AG10803 (cell line): ENCODE measurements around the gene NUDT22.

Source experiments
- DNase-seq: peaks from one replicate; pipeline ENCODE4 v3.0.0; 2010; ENCODE audit warnings: low read depth
- H3K4me3 ChIP-seq: 2 replicates; pipeline ENCODE4 v1.5.1; 2011; ENCODE audit warnings: mild to moderate bottlenecking, low read length, control low read depth
- TF ChIP-seq, protein P1 (sequence below): conservative IDR thresholded peaks from 2 replicates; pipeline ENCODE4 v1.5.1; 2011; ENCODE audit warnings: mild to moderate bottlenecking, low read length, control low read depth, inconsistent platforms

Gene NUDT22

DNA sequence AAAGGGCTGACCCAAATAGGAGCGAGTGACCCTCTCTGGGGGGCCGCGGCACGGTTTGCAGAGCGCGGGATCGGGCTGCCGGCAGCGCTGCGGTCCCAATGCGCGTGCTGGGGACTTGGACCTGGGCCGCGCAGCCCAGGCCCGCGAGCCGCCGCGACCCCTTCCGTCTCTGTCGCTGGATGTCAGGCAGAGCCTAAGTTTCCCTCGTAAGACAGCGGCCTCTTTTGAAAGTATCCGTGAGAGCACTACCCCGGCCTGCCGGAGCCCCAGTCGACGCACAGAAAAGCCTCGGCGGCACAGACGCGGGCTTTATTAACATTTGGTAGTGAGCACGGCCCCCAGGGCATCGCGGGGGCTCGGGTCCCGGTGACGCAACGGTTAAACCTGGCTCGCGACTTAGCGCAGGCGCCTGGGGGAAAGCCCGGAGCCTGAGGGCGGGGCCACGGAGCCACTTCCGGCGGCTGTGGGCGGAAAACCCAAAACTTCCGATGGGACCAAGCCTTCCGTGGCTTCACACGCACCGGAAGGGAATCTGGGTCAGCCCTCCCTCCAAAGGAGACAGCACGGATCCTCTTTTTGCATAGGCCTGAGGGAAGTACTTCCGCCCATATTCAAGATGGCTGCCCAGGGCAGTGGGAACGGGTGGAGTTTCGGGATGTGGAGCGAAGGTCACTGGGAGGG, 43.6 kb downstream of the NUDT22 start:
- peak; percentile 100 for DNase-seq
- TF ChIP-seq, protein P1, sequence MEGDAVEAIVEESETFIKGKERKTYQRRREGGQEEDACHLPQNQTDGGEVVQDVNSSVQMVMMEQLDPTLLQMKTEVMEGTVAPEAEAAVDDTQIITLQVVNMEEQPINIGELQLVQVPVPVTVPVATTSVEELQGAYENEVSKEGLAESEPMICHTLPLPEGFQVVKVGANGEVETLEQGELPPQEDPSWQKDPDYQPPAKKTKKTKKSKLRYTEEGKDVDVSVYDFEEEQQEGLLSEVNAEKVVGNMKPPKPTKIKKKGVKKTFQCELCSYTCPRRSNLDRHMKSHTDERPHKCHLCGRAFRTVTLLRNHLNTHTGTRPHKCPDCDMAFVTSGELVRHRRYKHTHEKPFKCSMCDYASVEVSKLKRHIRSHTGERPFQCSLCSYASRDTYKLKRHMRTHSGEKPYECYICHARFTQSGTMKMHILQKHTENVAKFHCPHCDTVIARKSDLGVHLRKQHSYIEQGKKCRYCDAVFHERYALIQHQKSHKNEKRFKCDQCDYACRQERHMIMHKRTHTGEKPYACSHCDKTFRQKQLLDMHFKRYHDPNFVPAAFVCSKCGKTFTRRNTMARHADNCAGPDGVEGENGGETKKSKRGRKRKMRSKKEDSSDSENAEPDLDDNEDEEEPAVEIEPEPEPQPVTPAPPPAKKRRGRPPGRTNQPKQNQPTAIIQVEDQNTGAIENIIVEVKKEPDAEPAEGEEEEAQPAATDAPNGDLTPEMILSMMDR, result no peak
- peak overlapping the region; percentile 80 for H3K4me3 ChIP-seq

DNA sequence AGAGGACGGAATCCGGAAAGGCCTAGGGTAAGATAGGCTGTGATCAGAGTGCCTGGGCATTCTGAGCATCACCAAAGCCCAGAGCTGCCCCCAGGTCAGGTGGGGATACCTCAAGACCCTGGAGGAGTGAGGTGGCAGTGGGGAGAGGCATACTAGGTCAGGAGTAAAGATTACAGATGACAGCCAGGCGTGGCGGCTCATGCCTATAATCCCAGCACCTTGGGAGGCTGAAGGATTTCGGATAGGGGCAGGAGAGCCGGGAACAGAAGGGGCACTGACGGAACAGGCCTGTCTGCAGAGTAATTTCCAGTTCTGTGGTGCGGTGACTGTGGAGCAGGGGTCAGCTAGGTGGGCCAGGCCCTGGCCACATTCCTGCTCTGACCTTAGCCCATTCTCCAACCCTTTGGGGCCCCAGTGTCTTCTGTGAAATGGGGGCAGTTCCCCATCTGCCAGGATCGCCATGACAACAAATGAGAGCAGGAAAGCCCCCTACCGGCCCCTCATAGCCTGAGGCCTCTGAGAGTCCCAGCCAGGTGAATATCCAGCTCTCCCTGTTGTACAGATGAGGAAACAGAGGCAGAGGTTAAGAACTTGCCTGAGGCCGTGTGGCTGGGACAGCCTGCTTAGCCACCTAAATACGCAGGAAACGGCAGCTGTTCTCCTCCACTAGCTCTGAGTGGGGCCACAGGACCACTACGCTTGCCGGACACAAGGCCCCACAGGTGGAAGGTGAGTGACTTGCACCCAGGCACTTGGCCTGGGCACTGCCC, 49.1 kb downstream of the NUDT22 start:
- TF ChIP-seq, protein P1, result no peak
- no peak overlapping the region for H3K4me3 ChIP-seq
- no peak for DNase-seq

DNA sequence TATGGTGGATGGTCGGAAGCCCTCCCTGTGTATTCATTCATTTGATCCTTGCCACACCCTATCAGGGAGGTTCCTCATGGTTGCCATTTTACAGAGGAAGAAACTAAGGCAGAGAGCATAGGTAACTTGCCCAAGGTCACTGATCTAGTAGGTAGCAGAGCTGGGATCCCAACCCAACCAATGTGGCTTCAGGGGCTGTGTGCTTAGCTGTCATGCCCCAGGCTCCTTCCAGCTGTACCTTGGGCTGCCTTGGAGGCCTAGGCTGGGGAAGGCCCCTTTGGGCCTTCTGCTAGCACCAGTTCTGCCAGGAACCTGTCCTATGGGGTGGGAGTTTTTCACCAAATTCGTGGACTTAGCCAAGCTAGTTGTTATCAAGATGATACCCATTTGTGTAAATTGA, 49.8 kb downstream of the NUDT22 start:
- no peak for DNase-seq
- TF ChIP-seq, protein P1, result no peak
- no peak overlapping the region for H3K4me3 ChIP-seq

DNA sequence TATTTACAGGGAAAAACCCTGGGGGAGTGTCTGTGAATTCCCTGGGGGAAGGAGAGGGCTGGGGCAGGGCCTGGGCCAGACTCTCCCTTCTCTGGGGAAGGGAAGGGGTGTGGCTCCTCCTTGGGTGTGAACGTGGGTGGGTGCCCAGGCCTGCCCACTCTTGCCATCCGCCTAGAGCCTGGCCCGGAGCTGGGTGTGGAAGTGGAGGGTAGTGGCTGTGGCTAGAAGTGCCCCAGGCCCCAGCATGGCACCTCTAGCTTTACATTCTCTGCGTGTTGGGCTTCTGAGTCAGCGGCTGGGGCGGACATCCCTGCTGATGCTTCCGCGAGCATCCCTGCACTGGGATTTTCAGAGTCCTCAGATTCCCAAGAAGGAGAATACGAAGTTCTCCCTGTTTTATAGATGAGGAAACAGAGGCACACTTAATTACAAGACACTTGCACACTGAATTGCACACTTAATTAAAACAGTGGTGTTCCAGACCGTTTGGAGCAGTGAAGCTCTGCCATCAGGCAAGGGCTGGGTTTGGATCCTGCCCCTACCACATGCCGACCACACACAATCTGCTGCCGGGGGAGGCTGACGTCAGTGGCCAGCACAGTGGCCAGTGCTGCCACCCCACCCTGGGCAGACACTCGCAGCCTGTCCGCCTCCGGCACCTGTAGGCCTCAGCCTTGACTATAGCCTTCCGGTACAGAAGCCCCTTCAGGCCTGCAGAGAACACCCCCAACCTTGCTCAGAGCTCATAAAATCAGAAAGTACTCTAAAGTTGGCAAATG, 50.8 kb downstream of the NUDT22 start:
- H3K4me3 ChIP-seq, result no peak overlapping the region
- peak; percentile 80 for DNase-seq
- TF ChIP-seq, protein P1, result no peak

DNA sequence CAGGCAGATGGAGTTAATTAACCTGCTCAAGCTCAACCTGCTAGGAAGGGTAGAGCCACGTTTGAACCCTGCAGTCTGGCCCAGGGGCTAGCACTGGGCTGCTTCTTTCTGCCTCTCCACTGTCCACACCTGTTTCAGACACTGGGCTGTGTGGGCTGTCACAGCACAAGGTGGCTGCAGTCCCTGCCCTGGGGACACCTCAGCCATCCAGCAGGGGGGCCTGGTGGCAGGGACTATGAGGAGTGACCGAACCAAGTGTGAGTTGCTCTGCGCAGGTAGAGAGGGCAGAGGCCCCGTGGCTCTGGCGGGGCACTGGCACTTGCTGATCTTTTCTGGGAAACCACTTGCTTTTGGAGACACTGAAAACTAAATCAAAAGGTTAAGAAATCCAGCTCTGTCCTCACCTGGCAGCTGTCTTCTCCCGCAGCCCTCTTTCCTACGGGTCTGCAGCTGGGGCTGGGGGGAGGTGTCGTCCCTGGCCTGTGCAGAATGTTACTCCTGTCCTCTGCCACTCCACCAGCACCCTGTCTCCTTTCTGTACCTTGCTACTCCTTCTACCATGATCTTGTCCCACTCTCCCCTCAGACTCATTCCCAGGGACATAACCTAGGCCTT, 52.6 kb downstream of the NUDT22 start:
- DNase-seq, result no peak
- TF ChIP-seq, protein P1, result no peak

More for the DNA sequence above, 52.6 kb downstream of the NUDT22 start:
- no peak overlapping the region for H3K4me3 ChIP-seq
